Heart right ventricle (tissue), 16 donors: ENCODE data around the gene XKR7. TPM values are rescaled to one million over a fixed set of nuclear protein-coding genes. Genes with fewer than 3 reads are reported as not detected.
"Not testable (repeated sequence)": the region's sequence is repeated elsewhere in the genome, so short reads cannot be mapped to it uniquely, and the experiment has no call there.

Source experiments
- ATAC-seq, 8 donors: fragments of 200-7000 bp; cut with Tn5 transposase; one replicate each; pipeline ENCODE4 v1.9.1; 2020; ENCODE audit warnings: mild to moderate bottlenecking in 8 of 8, moderate library complexity in 8 of 8, moderate number of reproducible peaks in 1 of 8
- DNase-seq, 2 donors: peaks; one replicate each; pipeline ENCODE4 v3.0.0-alpha.2; 2020
- H3K27ac ChIP-seq, 10 donors: fragments of 200-600 bp; sonication (generic) in 2 of 10; one replicate each; pipeline versions ENCODE4 v1.5.0 to v1.8.0; 2020 to 2022; ENCODE audit warnings: mild to moderate bottlenecking in 3 of 10
- H3K27me3 ChIP-seq, 7 donors: fragments of 200-600 bp; one replicate each; pipeline ENCODE4 v1.8.0; 2021 to 2022; ENCODE audit warnings: mild to moderate bottlenecking in 2 of 7
- H3K36me3 ChIP-seq, 9 donors: fragments of 200-600 bp; sonication (generic) in 1 of 9; one replicate each; pipeline versions ENCODE4 v1.5.0 to v1.8.0; 2020 to 2022; ENCODE audit warnings: mild to moderate bottlenecking in 2 of 9
- H3K4me1 ChIP-seq, 9 donors: fragments of 200-600 bp; sonication (generic) in 1 of 9; one replicate each; pipeline versions ENCODE4 v1.5.0 to v1.8.0; 2020 to 2022; ENCODE audit warnings: mild to moderate bottlenecking in 4 of 9
- H3K4me3 ChIP-seq, 10 donors: fragments of 200-600 bp; sonication (generic) in 2 of 10; one replicate each; pipeline versions ENCODE4 v1.5.0 to v1.8.0; 2020 to 2022; ENCODE audit warnings: mild to moderate bottlenecking in 7 of 10, moderate library complexity in 2 of 10
- H3K9me3 ChIP-seq, 11 donors: fragments of 200-600 bp in 10 of 11; sonication (generic) in 2 of 11; one replicate each; pipeline versions ENCODE4 v1.5.0 to v1.8.0; 2013 to 2022; ENCODE audit warnings: mild to moderate bottlenecking in 2 of 11, control low read depth in 1 of 11, moderate library complexity in 1 of 11
- WGBS, 2 donors: extraction: QIAGEN DNeasy Blood & Tissue Kit; methylation state at CpG; one replicate each; pipeline ENCODE4 v1.1.7; 2013; ENCODE audit warnings: inconsistent platforms in 1 of 2; 5-methylcytosine and 5-hydroxymethylcytosine counted together
- intact Hi-C, 10 donors: fragments of 100-400 bp; cut with DNase I; formaldehyde crosslinking; loops; one replicate each; pipeline versions ENCODE4 v1.11.1 to v1.14.2; 2022
- polyA plus RNA-seq, 2 donors: library from polyadenylated mRNA; stranded (reverse); fragments of 200-250 nt; gene quantifications; one replicate each; pipeline ENCODE4 v1.2.3, GENCODE V29; 2013
- total RNA-seq, 10 donors: library from RNA; stranded (reverse); fragmentation: NEBNext Ultra II Directional in 3 of 10; extraction: Animal tissue kit (Norgen Biotek cat#: 25700) in 3 of 10; gene quantifications; one replicate each; pipeline versions ENCODE4 v1.2.1 to v1.2.4, GENCODE V29; 2021 to 2023
- TF ChIP-seq, protein P1 (sequence below), 9 donors: fragments of 200-600 bp; sonication (generic) in 2 of 9; IDR thresholded peaks; one replicate each; pipeline versions ENCODE4 v1.5.0 to v1.8.0; 2021 to 2022; ENCODE audit warnings: antibody characterized with exemption in 9 of 9, mild to moderate bottlenecking in 5 of 9, moderate library complexity in 1 of 9
- donor health status: Arrhythmogenic right ventricular cardiomyopathy.
- donor health status: ischemic (EF 13 %, LVEDD 7.1; RV severe dilation, severe dysfunction).
- donor health status: healthy with polysubstance abuse.
- donor health status: DM: no; HTN: yes; CAD: no.
- donor health status: DM: no; HTN: no; CAD: no.
- donor health status: ischemic (EF 25% LVEDD 6.9; RV normal size, moderate dysfunction).
- donor health status: ischemic (EF 25% LVEDD 5.7; RV mildly dilated, moderate dysfunction).
- donor health status: healthy.
- donor health status: DM: yes; HTN: yes; CAD: no.
- donor health status: Ischemic cardiomyopathy.
- donor health status: ischemic (EF 35%, LVEDD 5.7; RV mildly dilated, moderate dysfunction).
- donor health status: nonischemic (EF 11% LVEDD 7.7; RV severe dilation, severe dysfunction).
- donor health status: DM: yes; HTN: yes; CAD: no.
- donor health status: PGD.
- donor health status: ischemic (EF 29% LVEDD 5.4; RV normal size, mild dysfunction).
- donor health status: nonischemic (EF 23%, LVEDD 6.1; RV moderate dilation, normal function).

The XKR7 gene
- total and polyA plus RNA-seq, 12 donors = not detected

DNA sequence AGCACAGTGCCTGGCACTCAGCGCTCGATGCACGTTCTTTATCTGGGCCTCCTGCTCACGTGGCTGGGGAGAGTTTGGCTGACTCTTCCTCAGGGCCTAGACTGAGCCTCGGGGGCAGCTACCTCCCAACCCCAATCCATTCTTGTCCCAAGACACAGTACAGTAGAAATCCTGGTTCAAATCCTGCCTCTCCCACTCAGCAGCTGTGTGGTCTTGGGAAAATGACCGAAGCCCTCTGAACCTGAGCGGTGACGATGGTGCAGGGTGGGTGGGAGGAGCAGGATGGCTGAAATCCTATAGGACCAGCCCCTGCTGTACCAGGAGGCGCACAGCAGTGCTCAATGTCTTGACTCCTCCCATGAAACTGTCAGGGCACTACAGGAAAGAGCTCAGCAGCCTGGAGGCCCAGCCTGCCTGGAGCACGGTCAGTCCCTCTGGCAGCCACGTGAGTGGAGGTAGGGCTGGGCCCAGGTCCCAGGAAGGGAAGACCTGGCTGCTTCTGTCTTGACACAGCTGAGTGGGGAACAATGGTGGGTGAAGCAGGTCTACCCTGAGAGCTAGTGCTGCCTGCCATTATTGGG lies 47.6 kb upstream of the XKR7 start:
- intact Hi-C loops = no loop called here
- H3K4me1 ChIP-seq = peaks cover 0 to 10% (median 0%) of the 10 kb centered on the region in 9 donors
- DNase-seq = no peak
- WGBS, 2 donors = 69 to 70% methylated on average over 11 of the region's 11 CpGs
- H3K27ac ChIP-seq = no peak overlapping the region
- H3K9me3 ChIP-seq = no peaks in the 10 kb centered on the region
- TF ChIP-seq, protein P1, sequence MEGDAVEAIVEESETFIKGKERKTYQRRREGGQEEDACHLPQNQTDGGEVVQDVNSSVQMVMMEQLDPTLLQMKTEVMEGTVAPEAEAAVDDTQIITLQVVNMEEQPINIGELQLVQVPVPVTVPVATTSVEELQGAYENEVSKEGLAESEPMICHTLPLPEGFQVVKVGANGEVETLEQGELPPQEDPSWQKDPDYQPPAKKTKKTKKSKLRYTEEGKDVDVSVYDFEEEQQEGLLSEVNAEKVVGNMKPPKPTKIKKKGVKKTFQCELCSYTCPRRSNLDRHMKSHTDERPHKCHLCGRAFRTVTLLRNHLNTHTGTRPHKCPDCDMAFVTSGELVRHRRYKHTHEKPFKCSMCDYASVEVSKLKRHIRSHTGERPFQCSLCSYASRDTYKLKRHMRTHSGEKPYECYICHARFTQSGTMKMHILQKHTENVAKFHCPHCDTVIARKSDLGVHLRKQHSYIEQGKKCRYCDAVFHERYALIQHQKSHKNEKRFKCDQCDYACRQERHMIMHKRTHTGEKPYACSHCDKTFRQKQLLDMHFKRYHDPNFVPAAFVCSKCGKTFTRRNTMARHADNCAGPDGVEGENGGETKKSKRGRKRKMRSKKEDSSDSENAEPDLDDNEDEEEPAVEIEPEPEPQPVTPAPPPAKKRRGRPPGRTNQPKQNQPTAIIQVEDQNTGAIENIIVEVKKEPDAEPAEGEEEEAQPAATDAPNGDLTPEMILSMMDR (IDR thresholded peaks at IDR 0.05) = no peak
- H3K27me3 ChIP-seq = peaks cover 0 to 22% (median 6%) of the 10 kb centered on the region in 7 donors
- H3K4me3 ChIP-seq = no peak overlapping the region
- no peak for ATAC-seq
- no peaks in the 10 kb centered on the region for H3K36me3 ChIP-seq

DNA sequence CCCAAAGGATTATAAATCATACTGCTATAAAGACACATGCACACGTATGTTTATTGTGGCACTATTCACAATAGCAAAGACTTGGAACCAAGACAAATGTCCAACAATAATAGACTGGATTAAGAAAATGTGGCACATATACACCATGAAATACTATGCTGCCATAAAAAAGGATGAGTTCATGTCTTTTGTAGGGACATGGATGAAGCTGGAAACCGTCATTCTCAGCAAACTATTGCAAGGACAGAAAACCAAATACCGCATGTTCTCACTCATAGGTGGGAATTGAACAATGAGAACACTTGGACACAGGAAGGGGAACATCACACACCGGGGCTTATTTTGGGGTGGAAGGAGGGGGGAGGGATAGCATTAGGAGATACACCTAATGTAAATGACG lies 46.5 kb upstream of the XKR7 start:
- H3K9me3 ChIP-seq, H3K4me3 ChIP-seq, intact Hi-C loops, ATAC-seq, H3K36me3 ChIP-seq, DNase-seq, H3K27ac ChIP-seq, H3K4me1 ChIP-seq: not testable (repeated sequence)
- peaks cover 0 to 22% (median 6%) of the 10 kb centered on the region in 7 donors for H3K27me3 ChIP-seq
- 86 to 90% methylated on average over 5 of the region's 5 CpGs for WGBS, 2 donors

DNA sequence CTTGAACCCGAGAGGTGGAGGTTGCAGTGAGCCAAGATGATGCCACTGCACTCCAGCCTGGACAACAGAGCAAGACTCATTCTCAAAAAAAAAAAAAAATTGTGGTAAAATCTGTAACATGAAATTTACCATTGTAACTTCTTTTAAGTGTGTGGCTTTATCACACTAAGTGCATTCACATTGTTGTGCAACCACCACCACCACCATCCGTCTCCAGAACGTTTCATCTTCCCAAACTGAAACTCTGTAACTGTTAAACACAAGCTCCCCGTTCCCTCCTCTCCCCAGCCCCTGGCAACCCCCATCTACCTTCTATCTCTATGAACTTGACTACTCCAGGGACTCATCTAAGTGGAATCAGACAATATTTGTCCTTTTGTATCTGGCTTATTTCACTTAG lies 45.8 kb upstream of the XKR7 start:
- WGBS, 2 donors = 76 to 78% methylated on average over 4 of the region's 4 CpGs

DNA sequence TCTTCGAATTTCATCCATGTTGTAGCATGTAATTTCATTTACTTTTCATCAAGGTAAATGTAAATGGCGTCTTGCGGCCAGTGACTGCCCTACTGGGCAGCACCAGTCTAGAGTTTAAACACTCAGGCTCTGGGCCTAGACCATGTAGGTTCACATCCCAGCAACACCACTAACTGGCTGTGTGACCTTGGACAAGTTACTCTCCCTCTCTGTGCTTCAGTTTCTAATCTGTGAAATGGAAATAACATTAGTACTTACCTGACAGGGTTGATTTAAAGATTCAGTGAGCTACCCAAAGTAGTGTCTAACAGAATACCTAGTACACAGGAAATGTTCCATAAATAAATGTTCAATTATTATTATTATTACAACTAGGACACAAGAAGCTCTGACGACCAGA lies 45.4 kb upstream of the XKR7 start:
- Histone ChIP-seq H3K36me3 (no peaks in the 10 kb centered on the region), H3K4me3 (no peak overlapping the region), H3K27ac (no peak overlapping the region), H3K9me3 (no peaks in the 10 kb centered on the region), H3K27me3 (peaks cover 0 to 22% (median 2%) of the 10 kb centered on the region in 7 donors), H3K4me1 (peaks cover 0 to 9% (median 0%) of the 10 kb centered on the region in 9 donors)
- ATAC-seq (no peak), DNase-seq (no peak)
- intact Hi-C loops = no loop called here
- TF ChIP-seq, protein P1 (IDR thresholded peaks at IDR 0.05) = no peak
- 90 to 91% methylated on average over 4 of the region's 4 CpGs for WGBS, 2 donors

More for the DNA sequence above, 45.8 kb upstream of the XKR7 start:
- no peak for DNase-seq
- Histone ChIP-seq H3K4me3 (no peak overlapping the region), H3K27me3 (peaks cover 0 to 22% (median 4%) of the 10 kb centered on the region in 7 donors), H3K9me3 (no peaks in the 10 kb centered on the region), H3K27ac (no peak overlapping the region), H3K36me3 (no peaks in the 10 kb centered on the region), H3K4me1 (peaks cover 0 to 10% (median 0%) of the 10 kb centered on the region in 9 donors)
- intact Hi-C loops = no loop called here
- no peak for ATAC-seq
- TF ChIP-seq, protein P1 (IDR thresholded peaks at IDR 0.05) = no peak
